Measurements from ENCODE around the gene DACT1. TPM values are rescaled to one million over a fixed set of nuclear protein-coding genes. Genes with fewer than 3 reads are reported as not detected.

DACT1 gene
- polyA plus RNA-seq, 2 of the 4 experiments (the other 2 are of a cell fraction), result 0.45 to 0.89 TPM

DNA sequence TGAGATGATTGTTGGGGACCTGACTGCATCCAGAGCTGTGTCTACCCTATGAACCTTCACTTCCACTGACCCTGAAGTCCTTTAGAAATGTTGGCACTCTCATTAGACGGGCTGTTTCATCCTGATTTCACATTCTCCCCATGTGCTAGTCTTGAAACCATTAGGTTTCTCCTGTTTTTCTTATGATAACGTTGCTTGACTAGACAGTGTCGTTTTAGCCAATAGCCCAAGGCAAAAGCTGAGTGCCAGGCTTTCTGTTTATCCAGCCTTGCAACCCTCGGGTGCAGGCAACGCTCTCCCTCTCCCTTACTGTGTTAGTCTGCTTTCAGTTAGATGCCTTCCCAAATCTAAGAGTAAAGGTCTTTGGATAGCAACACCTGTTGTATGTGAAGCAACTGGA, 30.1 kb downstream of the DACT1 start:
- Histone ChIP-seq H3K4me2 (no peak overlapping the region), H3K4me3 (no peak overlapping the region), H3K9me3 (no peaks in the 10 kb centered on the region), H3K4me1 (no peaks in the 10 kb centered on the region), H3K27ac (no peak overlapping the region)
- ChIA-PET POLR2A (no interaction called here), CTCF (interaction anchor here (1.2 kb wide), 1 partner anchor 12 kb away, joined by 4 read pairs; no protein-coding TSS in a partner anchor)
- TF ChIP-seq EHF (CRISPR knock-in tag; IDR thresholded peaks at IDR 0.05), result no peak
- TF ChIP-seq ZSCAN20 (CRISPR knock-in tag; IDR thresholded peaks at IDR 0.05), result no peak
- TF ChIP-seq CHD2 (IDR thresholded peaks at IDR 0.05; ENCODE audit: low read length, partially characterized antibody), result no peak
- TF ChIP-seq, protein P1, sequence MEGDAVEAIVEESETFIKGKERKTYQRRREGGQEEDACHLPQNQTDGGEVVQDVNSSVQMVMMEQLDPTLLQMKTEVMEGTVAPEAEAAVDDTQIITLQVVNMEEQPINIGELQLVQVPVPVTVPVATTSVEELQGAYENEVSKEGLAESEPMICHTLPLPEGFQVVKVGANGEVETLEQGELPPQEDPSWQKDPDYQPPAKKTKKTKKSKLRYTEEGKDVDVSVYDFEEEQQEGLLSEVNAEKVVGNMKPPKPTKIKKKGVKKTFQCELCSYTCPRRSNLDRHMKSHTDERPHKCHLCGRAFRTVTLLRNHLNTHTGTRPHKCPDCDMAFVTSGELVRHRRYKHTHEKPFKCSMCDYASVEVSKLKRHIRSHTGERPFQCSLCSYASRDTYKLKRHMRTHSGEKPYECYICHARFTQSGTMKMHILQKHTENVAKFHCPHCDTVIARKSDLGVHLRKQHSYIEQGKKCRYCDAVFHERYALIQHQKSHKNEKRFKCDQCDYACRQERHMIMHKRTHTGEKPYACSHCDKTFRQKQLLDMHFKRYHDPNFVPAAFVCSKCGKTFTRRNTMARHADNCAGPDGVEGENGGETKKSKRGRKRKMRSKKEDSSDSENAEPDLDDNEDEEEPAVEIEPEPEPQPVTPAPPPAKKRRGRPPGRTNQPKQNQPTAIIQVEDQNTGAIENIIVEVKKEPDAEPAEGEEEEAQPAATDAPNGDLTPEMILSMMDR (IDR thresholded peaks at IDR 0.05), result no peak
- no peak for TF ChIP-seq RAD21 (conservative IDR thresholded peaks at IDR 0.05 in 1 of 2, IDR thresholded peaks at IDR 0.05 in 1 of 2)
- FAIRE-seq, result no peak
- WGBS (ENCODE audit: missing lambda C conversion rate), result 20% methylated on average over 5 of the region's 5 CpGs
- no peak for ATAC-seq
- DNase-seq (ENCODE audit: low read depth in 1 of 2, low spot score in 1 of 2), result no peak

DNA sequence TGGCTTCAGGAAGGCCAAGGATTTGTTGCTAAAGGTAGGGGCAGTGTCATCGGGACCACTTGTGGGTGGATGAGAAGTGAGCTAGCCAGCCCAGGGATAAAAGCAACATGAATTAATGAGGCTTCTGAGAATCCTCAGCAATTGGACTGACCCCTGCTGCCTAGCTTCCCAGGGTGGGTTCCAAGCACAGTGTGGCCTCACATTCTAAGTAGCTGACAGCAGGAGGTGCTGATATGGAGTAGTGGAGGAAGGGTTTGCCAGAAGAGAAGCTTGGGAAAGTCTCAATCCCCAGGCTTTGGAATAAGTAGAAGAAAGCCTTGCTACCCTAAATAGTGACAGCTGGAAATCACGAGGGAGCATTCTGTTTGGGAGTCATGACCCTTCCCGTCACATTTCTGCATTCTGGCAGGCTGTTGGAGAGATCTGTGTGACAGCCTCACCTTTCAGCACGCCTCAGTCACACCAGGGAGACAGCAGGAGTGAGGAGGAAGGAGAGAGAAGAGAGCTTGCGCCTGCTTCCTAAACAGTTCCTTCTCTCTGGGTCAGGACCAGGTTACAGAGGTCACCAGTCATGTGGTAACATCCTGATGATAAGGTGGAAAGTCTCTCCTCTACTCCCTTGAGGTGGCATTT, 31.2 kb downstream of the DACT1 start:
- no peak for TF ChIP-seq JUN (IDR thresholded peaks at IDR 0.05)
- no peak for TF ChIP-seq NR3C1 (IDR thresholded peaks at IDR 0.05)
- no peak for TF ChIP-seq FOSL2 (IDR thresholded peaks at IDR 0.05)
- TF ChIP-seq FOSL2 (CRISPR knock-in tag; IDR thresholded peaks at IDR 0.05), result no peak
- no peak for TF ChIP-seq POLR2A (IDR thresholded peaks at IDR 0.05; ENCODE audit: low read length)
- TF ChIP-seq TP53 (CRISPR knock-in tag; IDR thresholded peaks at IDR 0.05), result no peak
- no peak for TF ChIP-seq MAFK (IDR thresholded peaks at IDR 0.05; ENCODE audit: partially characterized antibody)
- TF ChIP-seq, protein P2, sequence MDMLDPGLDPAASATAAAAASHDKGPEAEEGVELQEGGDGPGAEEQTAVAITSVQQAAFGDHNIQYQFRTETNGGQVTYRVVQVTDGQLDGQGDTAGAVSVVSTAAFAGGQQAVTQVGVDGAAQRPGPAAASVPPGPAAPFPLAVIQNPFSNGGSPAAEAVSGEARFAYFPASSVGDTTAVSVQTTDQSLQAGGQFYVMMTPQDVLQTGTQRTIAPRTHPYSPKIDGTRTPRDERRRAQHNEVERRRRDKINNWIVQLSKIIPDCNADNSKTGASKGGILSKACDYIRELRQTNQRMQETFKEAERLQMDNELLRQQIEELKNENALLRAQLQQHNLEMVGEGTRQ (IDR thresholded peaks at IDR 0.05), result no peak
- no peak for TF ChIP-seq HOXA7 (CRISPR knock-in tag; IDR thresholded peaks at IDR 0.05)
- no peak for TF ChIP-seq EHMT2 (IDR thresholded peaks at IDR 0.05; ENCODE audit: low read depth)
- TF ChIP-seq, protein P3, sequence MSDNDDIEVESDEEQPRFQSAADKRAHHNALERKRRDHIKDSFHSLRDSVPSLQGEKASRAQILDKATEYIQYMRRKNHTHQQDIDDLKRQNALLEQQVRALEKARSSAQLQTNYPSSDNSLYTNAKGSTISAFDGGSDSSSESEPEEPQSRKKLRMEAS (IDR thresholded peaks at IDR 0.05), result no peak
- TF ChIP-seq ZSCAN20 (CRISPR knock-in tag; IDR thresholded peaks at IDR 0.05), result no peak
- no peak for TF ChIP-seq KDM1A (IDR thresholded peaks at IDR 0.05; ENCODE audit: low read depth)
- no peak for TF ChIP-seq MYC (IDR thresholded peaks at IDR 0.05; ENCODE audit: borderline replicate concordance, low read length)
- no peak for TF ChIP-seq ZNF302 (CRISPR knock-in tag; IDR thresholded peaks at IDR 0.05)
- TF ChIP-seq NFE2L2 (conservative IDR thresholded peaks at IDR 0.05; ENCODE audit: low read length), result no peak
- no peak for TF ChIP-seq CHD4 (IDR thresholded peaks at IDR 0.05; ENCODE audit: borderline replicate concordance)
- TF ChIP-seq HDAC2 (IDR thresholded peaks at IDR 0.05), result no peak
- TF ChIP-seq RARB (CRISPR knock-in tag; IDR thresholded peaks at IDR 0.05), result no peak
- DNase-seq (ENCODE audit: low read depth in 1 of 2, low spot score in 1 of 2) (no peak), FAIRE-seq (no peak), ATAC-seq (no peak)
- ChIA-PET POLR2A (no interaction called here), CTCF (interaction anchor here (1.2 kb wide), 1 partner anchor 11 kb away, joined by 4 read pairs; no protein-coding TSS in a partner anchor)
- Histone ChIP-seq H3K4me1 (no peaks in the 10 kb centered on the region), H3K9me3 (no peaks in the 10 kb centered on the region), H3K27ac (no peak overlapping the region), H3K4me3 (no peak overlapping the region), H3K4me2 (no peak overlapping the region)
- WGBS (ENCODE audit: missing lambda C conversion rate), result 45% methylated on average over 5 of the region's 5 CpGs

DNA sequence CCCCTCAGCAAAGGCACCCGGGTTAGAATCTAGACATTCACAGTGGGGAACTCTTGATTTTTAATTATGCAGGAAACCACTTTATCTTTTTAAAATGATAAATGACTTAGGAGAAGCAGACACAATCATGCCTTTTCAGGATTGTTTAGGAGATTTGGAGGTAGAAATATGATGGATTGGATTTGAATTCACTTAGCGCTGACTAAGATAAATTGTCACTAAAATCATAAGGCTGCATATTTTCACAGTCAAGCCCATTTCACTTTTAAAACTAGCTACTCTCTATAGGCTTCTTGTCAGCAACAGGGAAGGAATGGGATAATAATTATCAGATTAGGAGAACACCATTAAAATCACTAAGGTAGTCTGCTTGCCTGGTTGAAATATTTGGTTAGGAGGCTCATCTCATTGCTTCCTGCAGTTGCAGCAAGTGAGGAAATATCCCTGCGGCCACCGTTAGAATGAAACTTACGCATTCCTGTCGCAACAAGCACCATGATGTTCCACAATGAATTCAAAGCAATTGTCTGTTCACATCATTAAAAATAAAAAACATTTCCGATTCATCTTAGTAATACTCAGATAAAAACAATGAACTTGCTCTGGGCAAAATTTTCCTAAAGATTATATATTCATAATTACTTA, 31.9 kb downstream of the DACT1 start:
- CTCF ChIA-PET, result no interaction called here
- TF ChIP-seq MYC (IDR thresholded peaks at IDR 0.05; ENCODE audit: borderline replicate concordance, low read length), result no peak
- no peak for TF ChIP-seq HEYL (CRISPR knock-in tag; IDR thresholded peaks at IDR 0.05)
- peak; percentile 44 for TF ChIP-seq MAFK (IDR thresholded peaks at IDR 0.05; ENCODE audit: partially characterized antibody)
- no peak for TF ChIP-seq ZSCAN20 (CRISPR knock-in tag; IDR thresholded peaks at IDR 0.05)
- no peak for TF ChIP-seq KDM5A (IDR thresholded peaks at IDR 0.05)
- 74% methylated on average over 7 of the region's 7 CpGs for WGBS (ENCODE audit: missing lambda C conversion rate)
- FAIRE-seq (no peak), ATAC-seq (no peak), DNase-seq (ENCODE audit: low read depth in 1 of 2, low spot score in 1 of 2) (no peak)
- Histone ChIP-seq H3K9me3 (no peaks in the 10 kb centered on the region), H3K4me1 (no peaks in the 10 kb centered on the region), H3K27ac (no peak overlapping the region), H3K4me3 (no peak overlapping the region), H3K4me2 (no peak overlapping the region)
- POLR2A ChIA-PET, result no interaction called here
